ENCODE measurements around the gene NFKBIB.

DNA sequence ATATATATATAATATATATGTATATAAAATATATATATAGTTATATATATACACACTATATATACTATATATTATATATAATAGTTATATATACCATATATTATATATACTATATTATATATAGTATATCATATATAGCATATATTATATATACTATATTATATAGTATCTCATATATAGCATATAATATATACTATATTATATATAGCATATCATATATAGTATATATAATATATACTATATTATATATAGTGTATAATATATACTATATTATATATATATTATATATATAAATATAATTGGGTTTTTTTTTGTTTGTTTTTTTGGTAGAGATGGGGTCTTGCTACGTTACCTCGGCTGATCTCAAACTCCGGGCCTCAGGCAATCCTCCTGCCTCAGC is 38.4 kb upstream of the NFKBIB start:
- TF ChIP-seq, protein P1, sequence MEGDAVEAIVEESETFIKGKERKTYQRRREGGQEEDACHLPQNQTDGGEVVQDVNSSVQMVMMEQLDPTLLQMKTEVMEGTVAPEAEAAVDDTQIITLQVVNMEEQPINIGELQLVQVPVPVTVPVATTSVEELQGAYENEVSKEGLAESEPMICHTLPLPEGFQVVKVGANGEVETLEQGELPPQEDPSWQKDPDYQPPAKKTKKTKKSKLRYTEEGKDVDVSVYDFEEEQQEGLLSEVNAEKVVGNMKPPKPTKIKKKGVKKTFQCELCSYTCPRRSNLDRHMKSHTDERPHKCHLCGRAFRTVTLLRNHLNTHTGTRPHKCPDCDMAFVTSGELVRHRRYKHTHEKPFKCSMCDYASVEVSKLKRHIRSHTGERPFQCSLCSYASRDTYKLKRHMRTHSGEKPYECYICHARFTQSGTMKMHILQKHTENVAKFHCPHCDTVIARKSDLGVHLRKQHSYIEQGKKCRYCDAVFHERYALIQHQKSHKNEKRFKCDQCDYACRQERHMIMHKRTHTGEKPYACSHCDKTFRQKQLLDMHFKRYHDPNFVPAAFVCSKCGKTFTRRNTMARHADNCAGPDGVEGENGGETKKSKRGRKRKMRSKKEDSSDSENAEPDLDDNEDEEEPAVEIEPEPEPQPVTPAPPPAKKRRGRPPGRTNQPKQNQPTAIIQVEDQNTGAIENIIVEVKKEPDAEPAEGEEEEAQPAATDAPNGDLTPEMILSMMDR (conservative IDR thresholded peaks at IDR 0.05; ENCODE audit: low read depth, low read length), result no peak
- no peak for TF ChIP-seq EZH2phosphoT487 (IDR thresholded peaks at IDR 0.05; ENCODE audit: borderline replicate concordance, low read length)

Measured in PC-3 (cell line).